A549 (cell line): ENCODE data around the gene BANK1.

Experiments
- CHD2 ChIP-seq: fragments of 150-350 bp; IDR thresholded peaks from 2 replicates; pipeline ENCODE4 v1.6.1; 2014; ENCODE audit warnings: low read length; ENCODE audit not compliant: partially characterized antibody
- CTCF ChIP-seq: fragments of >200 bp; sonication (Bioruptor Twin); formaldehyde crosslinking; IDR thresholded peaks from 3 replicates; pipeline ENCODE4 v1.5.1; 2016
- E2F6 ChIP-seq: IDR thresholded peaks from 2 replicates; pipeline ENCODE4 v1.6.1; 2012; ENCODE audit warnings: low read depth, borderline replicate concordance
- KDM1A ChIP-seq: fragments of 200-600 bp; sonication (generic); IDR thresholded peaks from 2 replicates; pipeline ENCODE4 v1.6.1; 2016; ENCODE audit warnings: low read depth, mild to moderate bottlenecking
- MAX ChIP-seq: IDR thresholded peaks from 2 replicates; pipeline ENCODE4 v1.6.1; 2012
- NR3C1 ChIP-seq: fragments of >200 bp; sonication (Bioruptor Twin); formaldehyde crosslinking; IDR thresholded peaks from 3 replicates; pipeline ENCODE4 v1.6.1; 2017
- POLR2A ChIP-seq: IDR thresholded peaks from 2 replicates; pipeline ENCODE4 v1.6.1; 2012; ENCODE audit warnings: mild to moderate bottlenecking, low read length
- RFX5 ChIP-seq: fragments of 450-650 bp; IDR thresholded peaks from 2 replicates; pipeline ENCODE4 v1.7.1; 2014; ENCODE audit warnings: antibody characterized with exemption, mild to moderate bottlenecking, moderate library complexity
- SMC3 ChIP-seq: fragments of >200 bp; sonication (Bioruptor Twin); formaldehyde crosslinking; IDR thresholded peaks from 3 replicates; pipeline ENCODE4 v1.6.1; 2018; ENCODE audit warnings: inconsistent platforms
- SREBF2 ChIP-seq: fragments of 450-650 bp; IDR thresholded peaks from 2 replicates; pipeline ENCODE4 v1.6.1; 2014; ENCODE audit warnings: mild to moderate bottlenecking, moderate library complexity

GRCh38 chr4:101794806-101795205 lies 4.3 kb downstream of the BANK1 start:
- TF ChIP-seq E2F6, result no peak
- no peak for TF ChIP-seq CTCF
- no peak for TF ChIP-seq KDM1A
- TF ChIP-seq SMC3, result no peak
- TF ChIP-seq MAX, result no peak
- TF ChIP-seq RFX5, result no peak
- no peak for TF ChIP-seq CHD2
- no peak for TF ChIP-seq NR3C1
- no peak for TF ChIP-seq POLR2A
- no peak for TF ChIP-seq SREBF2
